Pancreas (tissue), 10 donors: Measurements from ENCODE around the gene PDZD2. TPM values are rescaled to one million over a fixed set of nuclear protein-coding genes. Genes with fewer than 3 reads are reported as not detected.

Source experiments
- ATAC-seq, 4 donors: fragments of 200-7000 bp; cut with Tn5 transposase; one replicate each; pipeline versions ENCODE4 v1.8.0 to v1.9.1; 2020; ENCODE audit warnings: mild to moderate bottlenecking in 4 of 4, moderate library complexity in 4 of 4
- DNase-seq, 6 donors: peaks; one replicate each; pipeline ENCODE4 v3.0.0-alpha.2; 2020
- FAIRE-seq: peaks from 2 replicates; lab custom pipeline; 2012; peaks lifted over from hg19 to GRCh38; lab: Jason Lieb, UNC
- H3K27ac ChIP-seq, 4 donors: fragments of 200-600 bp; sonication (generic); 1 replicate in 3 of 4; 2 replicates in 1 of 4; pipeline versions ENCODE4 v1.5.0 to v1.8.0; 2020
- H3K27me3 ChIP-seq, 4 donors: fragments of 200-600 bp; one replicate each; pipeline ENCODE4 v1.8.0; 2021
- H3K36me3 ChIP-seq, 3 donors: fragments of 200-600 bp; sonication (generic) in 1 of 3; one replicate each; pipeline versions ENCODE4 v1.5.0 to v1.8.0; 2020 to 2021
- H3K4me1 ChIP-seq, 3 donors: fragments of 200-600 bp; one replicate each; pipeline ENCODE4 v1.8.0; 2021
- H3K4me3 ChIP-seq, 4 donors: fragments of 200-600 bp; sonication (generic) in 2 of 4; one replicate each; pipeline versions ENCODE4 v1.5.0 to v1.8.0; 2020 to 2021
- H3K9me3 ChIP-seq, 4 donors: fragments of 200-600 bp; one replicate each; pipeline ENCODE4 v1.8.0; 2021
- CTCF ChIP-seq, 4 donors: fragments of 200-600 bp; sonication (generic) in 3 of 4; IDR thresholded peaks; one replicate each; pipeline versions ENCODE4 v1.5.0 to v1.8.0; 2021; ENCODE audit warnings: antibody characterized with exemption in 4 of 4
- WGBS, 2 donors: extraction: QIAGEN DNeasy Blood & Tissue Kit; methylation state at CpG; one replicate each; pipeline ENCODE4 v1.1.7; 2013; 5-methylcytosine and 5-hydroxymethylcytosine counted together
- intact Hi-C, 3 donors: fragments of 100-400 bp; cut with DNase I; formaldehyde crosslinking; loops; one replicate each; pipeline versions ENCODE4 v1.11.1 to v1.14.2; 2022
- polyA plus RNA-seq, 2 donors: library from polyadenylated mRNA; stranded (reverse); fragments of 200-250 nt; gene quantifications; one replicate each; pipeline ENCODE4 v1.2.3, GENCODE V29; 2013
- total RNA-seq, 6 donors: library from RNA; stranded (reverse); fragmentation: NEBNext Ultra II Directional in 4 of 6; extraction: Animal tissue kit (Norgen Biotek cat#: 25700) in 4 of 6; gene quantifications; one replicate each; pipeline versions ENCODE4 v1.2.1 to v1.2.4, GENCODE V29; 2021 to 2023
- donor health status: healthy with polysubstance abuse.
- donor health status: DM: no; HTN: no; CAD: no; lungs with moderate emphysema.
- donor health status: DM: no; HTN: no; CAD: no.
- donor health status: control.
- donor health status: control.
- donor health status: Bipolar disorder and iron deficiency.
- donor health status: DM: yes; HTN: yes; CAD: no.
- donor health status: DM: no; HTN: no; CAD: no.
- donor health status: DM: no; HTN: no; CAD: no.
- donor health status: DM: yes; HTN: yes; CAD: no.

PDZD2 gene
- total and polyA plus RNA-seq, 8 donors, result 1.4 to 4.5 (median 3.3) TPM

- no peak for TF ChIP-seq CTCF (IDR thresholded peaks at IDR 0.05)
- intact Hi-C loops, result loop anchor here in 1 of 3 donors (5.0 kb wide), 1 partner anchor 213 kb away; no protein-coding TSS in a partner anchor
- H3K4me1 ChIP-seq, result no peaks in the 10 kb centered on the region
- H3K9me3 ChIP-seq, result no peaks in the 10 kb centered on the region
- no peaks in the 10 kb centered on the region for H3K36me3 ChIP-seq
- no peak overlapping the region for H3K4me3 ChIP-seq
- ATAC-seq, result no peak
- FAIRE-seq, result no peak
- WGBS, 2 donors, result 77 to 89% methylated on average over 1 of the region's 1 CpG
- H3K27ac ChIP-seq, result no peak overlapping the region
- no peaks in the 10 kb centered on the region for H3K27me3 ChIP-seq
- no peak for DNase-seq
Observed at GRCh38 chr5:31800351-31800750, 161.4 kb downstream of the PDZD2 start.

DNA sequence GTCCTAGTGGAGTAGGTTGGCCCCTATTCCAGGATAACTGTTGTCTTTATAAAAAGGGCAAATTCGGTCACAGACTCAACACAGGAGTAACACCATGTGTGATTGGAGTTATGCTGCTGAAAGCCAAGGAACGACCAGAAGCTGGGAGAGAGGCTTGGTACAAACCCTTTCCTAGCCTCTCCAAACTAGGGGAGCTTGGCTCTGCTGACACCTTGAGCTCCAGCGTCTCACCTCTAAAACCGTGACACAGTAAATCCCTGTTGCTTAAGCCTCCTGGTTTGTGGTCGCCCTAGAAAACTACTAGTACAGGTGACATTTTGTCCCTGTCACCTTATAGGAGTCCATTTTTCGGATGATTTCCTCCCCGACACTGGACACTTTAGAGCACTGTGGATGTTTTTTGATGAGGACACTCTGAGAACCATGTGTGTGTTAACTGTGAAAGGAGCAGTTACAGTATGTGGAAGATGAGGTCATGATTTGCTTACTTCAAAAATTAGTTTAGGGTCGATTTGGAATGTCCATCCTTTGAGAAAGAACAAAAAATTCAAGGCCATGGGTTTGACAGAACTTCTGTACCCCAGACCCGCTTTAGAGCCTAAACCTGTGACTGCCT, 167.0 kb downstream of the PDZD2 start:
- intact Hi-C loops, result no loop called here
- ATAC-seq, result no peak
- WGBS, 2 donors, result 43 to 58% methylated on average over 9 of the region's 9 CpGs
- TF ChIP-seq CTCF (IDR thresholded peaks at IDR 0.05), result no peak
- no peak for DNase-seq
- H3K9me3 ChIP-seq, result no peaks in the 10 kb centered on the region
- no peaks in the 10 kb centered on the region for H3K36me3 ChIP-seq
- no peaks in the 10 kb centered on the region for H3K27me3 ChIP-seq
- no peak for FAIRE-seq
- H3K4me3 ChIP-seq, result no peak overlapping the region
- no peak overlapping the region for H3K27ac ChIP-seq
- no peaks in the 10 kb centered on the region for H3K4me1 ChIP-seq

DNA sequence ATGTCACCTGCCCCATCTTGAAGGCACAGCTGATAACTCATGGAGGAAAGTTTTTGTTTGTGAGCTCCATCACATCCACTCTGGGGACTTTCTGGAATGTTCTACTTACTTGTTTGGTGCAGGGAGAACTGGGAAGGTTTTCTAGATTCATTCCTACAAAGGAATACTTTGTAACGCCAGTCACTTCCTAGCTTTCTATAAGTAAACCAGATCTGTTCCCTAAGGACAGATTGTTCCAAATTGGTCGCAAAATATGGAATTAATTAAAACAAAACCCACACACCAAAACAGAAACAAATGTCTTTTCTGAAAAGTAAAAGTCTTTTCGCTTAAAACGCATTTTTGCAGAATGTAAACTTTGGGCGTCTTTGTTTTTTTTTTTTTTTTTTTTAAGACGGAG, 167.6 kb downstream of the PDZD2 start:
- WGBS, 2 donors, result 65 to 78% methylated on average over 6 of the region's 6 CpGs
- H3K36me3 ChIP-seq, result no peaks in the 10 kb centered on the region

DNA sequence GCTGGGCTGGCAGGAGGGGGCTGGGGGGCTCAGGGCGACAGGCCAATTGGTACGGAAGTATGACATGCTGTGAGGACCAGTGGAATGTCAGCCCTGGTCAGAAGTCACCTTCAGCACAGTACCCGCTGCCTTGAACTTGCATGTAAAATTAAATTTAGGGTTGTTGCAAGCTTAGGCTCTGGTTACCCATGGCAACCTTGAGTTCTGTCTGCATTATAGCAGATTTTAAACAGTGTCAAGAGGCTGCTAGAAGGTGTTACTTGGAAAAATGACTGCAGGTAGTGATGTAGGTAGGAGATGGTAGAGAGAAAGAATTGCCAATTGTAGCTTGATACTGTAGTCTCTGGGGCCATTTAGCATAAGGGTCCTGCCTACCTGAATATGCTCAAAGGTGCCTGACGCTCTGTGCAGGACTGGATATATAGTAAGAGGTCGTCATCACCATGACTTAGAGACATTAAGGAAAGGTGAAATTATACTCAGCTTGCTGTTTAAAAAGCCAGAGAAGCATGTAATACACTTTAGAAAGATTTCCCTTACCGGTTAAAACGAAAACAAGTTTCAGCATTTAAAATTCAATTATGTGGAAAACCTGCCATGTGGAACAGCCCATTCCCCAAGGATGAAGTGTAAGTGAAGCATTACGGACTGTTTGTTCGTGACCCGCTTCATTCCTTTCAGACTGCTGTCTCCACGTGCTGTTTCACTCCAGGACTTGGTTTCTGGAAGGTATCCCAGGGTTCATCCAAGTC, 169.0 kb downstream of the PDZD2 start:
- H3K36me3 ChIP-seq, result no peaks in the 10 kb centered on the region
- no peak for ATAC-seq
- no peak for TF ChIP-seq CTCF (IDR thresholded peaks at IDR 0.05)
- H3K4me3 ChIP-seq, result no peak overlapping the region
- no peak for DNase-seq
- no peaks in the 10 kb centered on the region for H3K9me3 ChIP-seq
- H3K27me3 ChIP-seq, result no peaks in the 10 kb centered on the region
- intact Hi-C loops, result no loop called here
- H3K27ac ChIP-seq, result no peak overlapping the region
- WGBS, 2 donors, result 53 to 65% methylated on average over 11 of the region's 11 CpGs
- H3K4me1 ChIP-seq, result no peaks in the 10 kb centered on the region
- no peak for FAIRE-seq

More for the DNA sequence above, 167.6 kb downstream of the PDZD2 start:
- ATAC-seq, result no peak
- intact Hi-C loops, result no loop called here
- no peaks in the 10 kb centered on the region for H3K4me1 ChIP-seq
- FAIRE-seq, result no peak
- H3K9me3 ChIP-seq, result no peaks in the 10 kb centered on the region
- H3K27ac ChIP-seq, result no peak overlapping the region
- DNase-seq, result no peak
- no peaks in the 10 kb centered on the region for H3K27me3 ChIP-seq
- TF ChIP-seq CTCF (IDR thresholded peaks at IDR 0.05), result no peak
- no peak overlapping the region for H3K4me3 ChIP-seq
